T-helper 1 cell treated with Interleukin-12 subunit alpha and Interleukin-12 subunit beta and Interleukin-4 antibody, amounts not matched to agents 30 μg/mL and 1 μg/mL, for 36 hours (primary cell): Measurements from ENCODE around the gene MCRIP2.
"Not testable (repeated sequence)": the region's sequence is repeated elsewhere in the genome, so short reads cannot be mapped to it uniquely, and the experiment has no call there.

Experiments
- H3K27ac Mint-ChIP-seq: one replicate; pipeline ENCODE4 v1.8.0; 2021; ENCODE audit warnings: mild to moderate bottlenecking, mixed read lengths
- H3K27me3 Mint-ChIP-seq: one replicate; pipeline ENCODE4 v1.8.0; 2021; ENCODE audit warnings: low read depth, mixed read lengths
- H3K36me3 Mint-ChIP-seq: one replicate; pipeline ENCODE4 v1.8.0; 2021; ENCODE audit warnings: low read depth, mixed read lengths
- H3K4me1 Mint-ChIP-seq: one replicate; pipeline ENCODE4 v1.8.0; 2021; ENCODE audit warnings: low read depth, mixed read lengths
- H3K4me3 Mint-ChIP-seq: one replicate; pipeline ENCODE4 v1.8.0; 2021; ENCODE audit warnings: mild to moderate bottlenecking, moderate library complexity, mixed read lengths
- H3K9me3 Mint-ChIP-seq: one replicate; pipeline ENCODE4 v1.8.0; 2021; ENCODE audit warnings: mixed read lengths

The MCRIP2 gene, protein sequence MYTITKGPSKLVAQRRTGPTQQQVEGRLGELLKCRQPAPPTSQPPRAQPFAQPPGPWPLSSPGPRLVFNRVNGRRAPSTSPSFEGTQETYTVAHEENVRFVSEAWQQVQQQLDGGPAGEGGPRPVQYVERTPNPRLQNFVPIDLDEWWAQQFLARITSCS

GRCh38 chr16:641326-642188, at the start of gene MCRIP2:
TSS of gene MCRIP2 (plus strand) at chr16:641828. CDS start at chr16:641992, 164 bp downstream.
- Mint-ChIP-seq H3K4me1 (peaks cover 12% of the 10 kb centered on the region), H3K36me3 (no peaks in the 10 kb centered on the region), H3K4me3 (peak within 1 kb of the TSS; percentile 70), H3K9me3 (no peaks in the 10 kb centered on the region), H3K27ac (peak within 1 kb of the TSS; percentile 20), H3K27me3 (peaks cover 2% of the 10 kb centered on the region)

DNA sequence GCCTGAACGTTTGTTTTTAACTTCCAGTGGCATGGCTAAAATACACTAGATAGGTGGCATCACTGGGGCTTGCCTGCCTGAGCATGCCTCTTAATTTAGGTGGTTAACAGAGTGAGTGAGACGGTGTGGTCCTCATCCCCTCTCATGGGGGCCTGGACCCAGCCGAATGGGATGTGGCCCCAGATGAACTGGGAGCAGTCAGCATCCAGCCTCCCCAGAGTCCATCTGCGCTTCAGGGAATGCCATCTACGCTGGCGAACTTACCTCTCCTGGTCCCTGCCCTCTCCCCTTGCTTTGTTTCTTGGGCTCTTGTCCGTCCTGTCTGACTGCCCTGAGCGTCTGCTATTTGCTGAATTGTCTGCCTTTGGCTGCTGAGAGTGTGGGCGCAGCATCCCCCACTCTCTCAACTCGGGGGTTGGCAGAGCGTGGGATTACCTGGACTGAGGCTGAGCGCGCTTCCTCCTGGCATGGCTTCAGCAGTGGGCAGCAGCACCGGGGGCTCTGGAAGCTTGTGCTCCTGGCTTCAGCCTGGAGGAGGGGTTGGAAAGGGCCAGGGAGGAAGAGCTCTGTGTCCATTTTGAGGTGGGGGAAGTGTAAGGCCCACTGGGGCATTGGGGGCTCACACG, 49.6 kb upstream of the MCRIP2 start:
- H3K27me3 Mint-ChIP-seq = no peaks in the 10 kb centered on the region
- no peak overlapping the region for H3K27ac Mint-ChIP-seq
- H3K36me3 Mint-ChIP-seq = peaks cover 11% of the 10 kb centered on the region
- peak overlapping the region; percentile 88 for H3K4me3 Mint-ChIP-seq
- H3K4me1 Mint-ChIP-seq = peaks cover 25% of the 10 kb centered on the region
- H3K9me3 Mint-ChIP-seq = no peaks in the 10 kb centered on the region

DNA sequence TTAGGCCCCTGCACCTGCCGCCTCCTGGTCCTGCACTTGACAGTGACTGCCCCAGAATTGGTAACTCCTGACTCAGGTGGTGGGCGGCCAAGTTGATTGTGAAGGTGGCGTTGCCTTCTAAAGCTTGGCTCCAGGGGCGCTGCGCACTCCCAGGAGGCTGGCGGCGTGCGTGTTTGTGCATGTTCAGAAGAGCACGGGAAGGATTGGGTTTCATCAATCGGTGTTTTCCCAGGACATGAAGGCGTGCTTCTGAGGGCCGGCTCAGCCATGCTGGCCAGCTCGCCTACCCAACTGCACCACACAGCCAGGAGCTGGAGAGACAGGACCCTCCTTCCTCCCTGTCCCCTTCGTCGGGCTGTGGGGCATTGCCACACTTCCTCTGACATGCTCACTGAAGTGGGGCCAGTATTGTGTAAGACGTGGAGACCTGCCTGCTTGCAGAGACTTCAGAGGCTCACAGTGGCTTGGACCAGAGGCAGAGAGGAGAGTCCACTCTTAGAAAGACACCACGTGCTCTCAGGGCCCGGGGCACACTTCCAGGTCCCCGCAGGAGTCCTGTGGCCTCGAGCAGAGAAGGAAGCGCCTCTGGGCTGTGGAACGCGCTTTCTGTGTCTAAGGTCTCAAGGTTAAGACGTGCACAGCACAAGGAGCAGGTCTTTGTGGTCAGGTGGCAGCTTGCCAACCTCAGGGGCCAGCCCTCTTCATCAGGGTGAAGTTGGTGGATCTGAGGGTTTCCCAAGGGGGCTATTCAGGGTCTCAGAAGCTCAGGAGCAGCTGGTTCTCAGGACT, 48.9 kb upstream of the MCRIP2 start:
- Mint-ChIP-seq H3K9me3 (no peaks in the 10 kb centered on the region), H3K4me1 (peaks cover 21% of the 10 kb centered on the region), H3K36me3 (peaks cover 12% of the 10 kb centered on the region), H3K4me3 (no peak overlapping the region), H3K27me3 (no peaks in the 10 kb centered on the region), H3K27ac (no peak overlapping the region)

DNA sequence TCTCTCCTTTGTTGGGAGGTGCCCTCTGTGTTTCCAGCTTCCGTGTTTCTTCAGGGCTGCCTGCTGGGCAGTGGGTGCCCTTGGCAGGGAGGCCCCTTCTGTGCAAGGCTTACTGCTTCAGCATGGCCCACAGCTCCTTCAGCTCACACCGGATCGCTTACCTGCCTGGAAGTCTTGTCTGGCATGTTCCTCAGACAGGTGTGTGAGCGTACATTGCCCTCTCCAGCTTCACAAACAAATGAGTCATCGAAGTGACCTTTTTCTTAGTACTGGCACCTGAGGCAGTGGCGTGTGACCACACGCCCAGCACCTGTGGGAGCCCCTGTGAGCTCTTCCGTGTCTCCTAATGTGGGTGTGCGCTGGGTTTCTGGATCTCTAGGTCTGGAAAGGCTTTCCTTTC, 48.2 kb upstream of the MCRIP2 start:
- Mint-ChIP-seq H3K27me3 (no peaks in the 10 kb centered on the region), H3K27ac (no peak overlapping the region), H3K36me3 (peaks cover 12% of the 10 kb centered on the region), H3K9me3 (no peaks in the 10 kb centered on the region), H3K4me1 (peaks cover 21% of the 10 kb centered on the region), H3K4me3 (no peak overlapping the region)

DNA sequence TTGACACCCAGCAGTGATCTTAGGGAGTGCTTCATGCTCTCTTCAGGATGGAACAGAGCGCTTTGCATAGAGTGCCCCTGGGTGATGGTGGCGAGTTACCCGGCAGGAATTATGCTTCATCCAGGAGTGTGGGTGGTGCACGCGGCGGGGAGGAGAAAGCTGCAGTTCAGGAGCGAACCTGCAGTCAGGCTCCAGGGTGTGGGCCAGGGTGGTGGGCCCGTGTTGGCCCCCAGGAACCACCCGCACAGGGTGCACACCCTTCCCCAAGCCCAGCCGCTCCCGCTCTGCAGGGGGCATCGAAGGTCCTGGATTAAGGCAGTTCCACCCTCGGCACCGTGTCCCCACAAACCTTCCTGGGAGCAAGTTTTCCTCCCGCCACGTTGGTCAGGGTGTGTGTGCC, 47.8 kb upstream of the MCRIP2 start:
- Mint-ChIP-seq H3K27ac (peak overlapping the region; percentile 24), H3K4me1 (peaks cover 19% of the 10 kb centered on the region), H3K4me3 (no peak overlapping the region), H3K36me3 (peaks cover 12% of the 10 kb centered on the region), H3K27me3 (no peaks in the 10 kb centered on the region), H3K9me3 (no peaks in the 10 kb centered on the region)

DNA sequence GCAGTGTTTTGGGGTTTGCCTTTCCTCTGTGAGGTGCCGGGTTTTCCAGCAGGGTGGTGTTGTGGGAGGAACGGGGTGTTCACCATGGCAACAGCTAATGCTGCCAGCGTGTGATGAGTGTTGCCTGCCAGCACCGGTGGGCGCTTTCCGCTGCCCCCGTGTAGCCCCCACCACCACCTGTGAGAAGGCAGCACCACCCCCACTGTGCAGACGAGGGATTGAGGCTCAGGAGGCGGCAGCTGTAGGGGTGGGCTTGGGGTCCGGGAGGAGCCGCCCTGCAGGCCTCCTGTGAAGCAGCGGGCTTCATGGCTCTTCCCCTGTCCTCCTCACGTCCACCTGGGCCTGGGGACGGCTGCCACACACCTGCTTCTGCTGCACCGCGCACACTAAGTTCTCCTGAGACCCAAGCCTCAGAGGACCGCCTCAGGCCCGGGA, 46.5 kb upstream of the MCRIP2 start:
- H3K4me3 Mint-ChIP-seq = no peak overlapping the region

GRCh38 chr16:595942-596735, 45.5 kb upstream of the MCRIP2 start:
- no peak overlapping the region for H3K4me3 Mint-ChIP-seq
- H3K36me3 Mint-ChIP-seq = peaks cover 12% of the 10 kb centered on the region
- H3K9me3 Mint-ChIP-seq = no peaks in the 10 kb centered on the region
- no peak overlapping the region for H3K27ac Mint-ChIP-seq
- no peaks in the 10 kb centered on the region for H3K27me3 Mint-ChIP-seq
- H3K4me1 Mint-ChIP-seq = peaks cover 13% of the 10 kb centered on the region

More for the DNA sequence above, 46.5 kb upstream of the MCRIP2 start:
- Mint-ChIP-seq H3K9me3 (no peaks in the 10 kb centered on the region), H3K4me1 (peaks cover 19% of the 10 kb centered on the region), H3K27me3 (no peaks in the 10 kb centered on the region), H3K27ac (no peak overlapping the region), H3K36me3 (peaks cover 12% of the 10 kb centered on the region)

GRCh38 chr16:596736-597060, 44.9 kb upstream of the MCRIP2 start:
- no peaks in the 10 kb centered on the region for H3K9me3 Mint-ChIP-seq
- no peaks in the 10 kb centered on the region for H3K27me3 Mint-ChIP-seq
- peaks cover 11% of the 10 kb centered on the region for H3K4me1 Mint-ChIP-seq
- no peak overlapping the region for H3K4me3 Mint-ChIP-seq
- H3K36me3 Mint-ChIP-seq = peaks cover 12% of the 10 kb centered on the region
- H3K27ac Mint-ChIP-seq = no peak overlapping the region

DNA sequence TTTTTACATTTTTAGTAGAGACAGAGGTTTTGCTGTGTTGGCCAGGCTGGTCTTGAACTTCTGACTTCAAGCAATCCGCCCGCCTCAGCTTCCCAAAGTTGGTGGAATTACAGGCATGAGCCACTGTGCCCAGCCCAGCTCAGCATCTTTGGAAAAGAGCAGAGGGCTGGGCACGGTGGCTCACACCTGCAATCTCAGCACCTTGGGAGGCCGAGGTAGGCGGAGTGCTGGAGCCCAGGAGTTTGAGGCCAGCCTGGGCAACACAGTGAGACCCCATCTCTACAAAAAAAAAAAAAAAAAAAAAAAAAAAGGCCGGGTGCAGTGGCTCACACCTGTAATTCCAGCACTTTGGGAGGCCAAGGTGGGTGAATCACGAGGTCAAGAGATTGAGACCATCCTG, 44.0 kb upstream of the MCRIP2 start:
- not testable (repeated sequence) for H3K27me3 Mint-ChIP-seq, H3K4me1 Mint-ChIP-seq, H3K4me3 Mint-ChIP-seq, H3K27ac Mint-ChIP-seq, H3K9me3 Mint-ChIP-seq
- H3K36me3 Mint-ChIP-seq = peaks cover 12% of the 10 kb centered on the region

- Mint-ChIP-seq H3K4me1 (peaks cover 7% of the 10 kb centered on the region), H3K36me3 (peaks cover 12% of the 10 kb centered on the region), H3K27ac (no peak overlapping the region), H3K4me3 (no peak overlapping the region), H3K9me3 (no peaks in the 10 kb centered on the region), H3K27me3 (no peaks in the 10 kb centered on the region)
These were observed 42.5 kb upstream of the MCRIP2 start for GRCh38 chr16:598823-599739.

DNA sequence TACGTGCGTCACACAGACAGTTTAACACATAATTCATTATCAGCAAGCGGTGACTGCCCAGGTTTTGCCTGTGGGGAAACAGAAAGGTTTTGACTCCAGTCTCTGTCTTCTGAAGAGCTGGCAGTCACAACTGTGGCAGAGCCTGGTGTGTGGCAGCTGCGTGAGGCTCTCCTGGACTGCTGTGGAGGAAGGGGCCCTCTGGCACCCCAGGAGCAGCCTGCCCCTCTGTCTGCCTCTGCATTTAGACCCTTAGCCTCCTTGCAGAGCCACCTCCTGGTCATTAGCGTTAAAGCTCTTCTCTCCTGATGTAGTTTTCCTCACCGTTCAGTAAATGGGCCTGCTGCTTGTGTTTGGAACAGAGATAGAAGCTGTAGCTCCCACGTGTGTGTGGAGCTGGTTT, 40.8 kb upstream of the MCRIP2 start:
- no peak overlapping the region for H3K27ac Mint-ChIP-seq
- peaks cover 9% of the 10 kb centered on the region for H3K36me3 Mint-ChIP-seq
- no peaks in the 10 kb centered on the region for H3K9me3 Mint-ChIP-seq
- H3K27me3 Mint-ChIP-seq = no peaks in the 10 kb centered on the region
- peaks cover 5% of the 10 kb centered on the region for H3K4me1 Mint-ChIP-seq
- no peak overlapping the region for H3K4me3 Mint-ChIP-seq

DNA sequence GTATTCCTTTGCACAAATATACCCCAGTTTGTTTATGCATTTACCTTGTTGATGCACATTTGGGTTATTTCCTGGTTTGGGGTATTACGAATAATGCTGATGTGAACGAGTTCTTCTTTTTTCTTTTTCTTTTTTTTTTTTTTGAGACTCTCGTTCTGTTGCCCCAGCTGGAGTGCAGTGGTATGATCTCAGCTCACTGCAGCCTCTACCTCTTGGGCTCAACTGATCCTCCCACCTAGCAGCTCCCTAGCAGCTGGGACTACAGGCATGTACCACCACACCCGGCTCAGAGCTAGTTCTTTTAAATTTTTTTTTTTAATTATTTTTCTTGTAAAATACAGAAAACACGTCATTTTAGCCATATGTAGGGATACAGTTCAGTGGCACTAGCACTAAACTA, 37.7 kb upstream of the MCRIP2 start:
- Mint-ChIP-seq H3K27ac (no peak overlapping the region), H3K36me3 (no peaks in the 10 kb centered on the region), H3K4me3 (no peak overlapping the region), H3K9me3 (no peaks in the 10 kb centered on the region), H3K4me1 (peaks cover 2% of the 10 kb centered on the region), H3K27me3 (no peaks in the 10 kb centered on the region)

- Mint-ChIP-seq H3K27me3 (no peaks in the 10 kb centered on the region), H3K4me3 (no peak overlapping the region), H3K27ac (no peak overlapping the region), H3K36me3 (no peaks in the 10 kb centered on the region), H3K9me3 (no peaks in the 10 kb centered on the region), H3K4me1 (peaks cover 5% of the 10 kb centered on the region)
These were observed 34.8 kb upstream of the MCRIP2 start for GRCh38 chr16:606656-607307.
